IPS-18a (cell line): ENCODE results near the gene GNAQ.
"Not testable (repeated sequence)": the region's sequence is repeated elsewhere in the genome, so short reads cannot be mapped to it uniquely, and the experiment has no call there.

Experiments used
- H3K27ac ChIP-seq: one replicate; pipeline ENCODE4 v1.5.1; 2013; ENCODE audit warnings: low read length
- H3K27me3 ChIP-seq: one replicate; pipeline ENCODE4 v1.6.1; 2013; ENCODE audit warnings: mild to moderate bottlenecking, low read length; ENCODE audit not compliant: control insufficient read depth, insufficient read depth
- H3K36me3 ChIP-seq: one replicate; pipeline ENCODE4 v1.6.1; 2013; ENCODE audit warnings: low read depth, low read length; ENCODE audit not compliant: control insufficient read depth
- H3K4me1 ChIP-seq: one replicate; pipeline ENCODE4 v1.6.1; 2013; ENCODE audit warnings: low read depth, low read length; ENCODE audit not compliant: control insufficient read depth
- H3K4me3 ChIP-seq: one replicate; pipeline ENCODE4 v1.5.1; 2013; ENCODE audit warnings: low read length
- H3K9ac ChIP-seq: one replicate; pipeline ENCODE4 v1.6.1; 2013; ENCODE audit warnings: mild to moderate bottlenecking, low read length, moderate library complexity
- H3K9me3 ChIP-seq: one replicate; pipeline ENCODE4 v1.6.1; 2013; ENCODE audit warnings: low read depth, low read length; ENCODE audit not compliant: control insufficient read depth

GNAQ gene

DNA sequence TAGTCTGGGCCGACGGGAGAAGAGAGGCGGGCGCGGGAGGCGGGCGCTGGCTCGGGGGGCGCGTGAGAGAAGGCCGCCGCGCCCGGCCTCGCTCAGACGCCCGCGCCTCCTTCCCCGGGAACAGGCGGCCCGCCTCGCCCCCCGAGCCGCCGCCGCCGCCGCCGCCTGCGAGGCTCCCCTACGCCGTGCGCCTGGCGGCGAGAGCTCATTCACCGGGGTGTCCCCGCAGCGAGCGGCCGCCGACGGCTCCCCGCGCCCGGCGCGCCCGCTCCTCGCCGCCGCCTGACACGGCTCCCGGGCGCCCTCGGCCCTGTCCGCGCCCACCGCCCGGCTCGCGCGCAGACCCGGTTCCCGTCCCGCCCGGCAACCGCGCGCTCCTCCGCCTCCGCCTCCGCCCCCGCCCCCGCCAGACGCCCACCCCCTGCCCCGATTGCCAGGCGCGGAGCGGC, at the start of gene GNAQ:
TSS of gene GNAQ (minus strand) at position 368 of the 449 bp plus-strand sequence. CDS start 576 bp downstream, outside the sequence.
- peak within 1 kb of the TSS; percentile 75 for H3K27ac ChIP-seq
- H3K4me3 ChIP-seq = peak within 1 kb of the TSS; percentile 91
- peak within 1 kb of the TSS; percentile 56 for H3K9ac ChIP-seq
- peaks cover 33% of the 10 kb centered on the region for H3K4me1 ChIP-seq
- H3K36me3 ChIP-seq = no peaks in the 10 kb centered on the region
- H3K27me3 ChIP-seq = no peaks in the 10 kb centered on the region
- no peaks in the 10 kb centered on the region for H3K9me3 ChIP-seq

DNA sequence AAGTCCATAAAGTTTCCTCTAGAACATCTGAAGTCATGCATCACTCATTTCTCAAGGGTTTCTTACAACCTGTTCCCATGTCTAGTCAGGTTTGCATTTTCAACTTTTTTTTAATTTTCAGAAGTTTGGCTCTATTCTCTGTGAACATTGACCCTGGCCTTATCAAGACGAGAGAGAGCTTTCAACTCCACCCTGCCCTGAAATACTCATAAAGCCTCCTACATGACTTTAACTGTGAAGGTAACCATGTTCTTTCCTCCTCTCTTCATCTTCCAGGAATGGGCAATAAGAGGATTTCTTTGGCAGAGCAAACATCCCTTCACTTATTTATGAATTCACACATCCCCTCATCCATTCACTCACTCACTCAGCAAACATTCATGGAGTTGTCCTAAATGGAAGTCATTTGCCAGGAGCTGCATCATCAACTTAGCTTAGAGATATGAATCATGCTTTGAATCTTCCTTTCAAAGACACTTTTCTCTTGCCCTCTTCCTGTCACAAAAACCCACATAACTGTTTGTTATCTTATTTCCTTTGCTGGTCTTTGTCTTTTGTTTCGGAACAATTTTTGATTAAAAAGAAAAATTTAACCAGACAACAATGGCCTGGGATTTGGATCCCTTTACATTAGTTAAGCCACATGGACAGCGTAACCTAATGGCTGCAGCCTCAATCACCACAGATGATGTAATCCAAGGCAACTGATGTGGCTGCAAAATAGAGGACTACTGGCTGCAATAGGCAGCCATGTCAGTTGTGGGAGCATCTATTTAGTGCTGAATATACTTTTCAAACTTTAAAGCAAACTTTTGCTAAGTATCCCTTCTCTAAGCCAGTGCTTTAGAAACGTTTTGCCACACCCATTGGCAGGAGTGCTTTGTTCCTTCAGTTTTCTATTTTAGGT, 43.0 kb upstream of the GNAQ start:
- H3K4me3 ChIP-seq = no peak overlapping the region

DNA sequence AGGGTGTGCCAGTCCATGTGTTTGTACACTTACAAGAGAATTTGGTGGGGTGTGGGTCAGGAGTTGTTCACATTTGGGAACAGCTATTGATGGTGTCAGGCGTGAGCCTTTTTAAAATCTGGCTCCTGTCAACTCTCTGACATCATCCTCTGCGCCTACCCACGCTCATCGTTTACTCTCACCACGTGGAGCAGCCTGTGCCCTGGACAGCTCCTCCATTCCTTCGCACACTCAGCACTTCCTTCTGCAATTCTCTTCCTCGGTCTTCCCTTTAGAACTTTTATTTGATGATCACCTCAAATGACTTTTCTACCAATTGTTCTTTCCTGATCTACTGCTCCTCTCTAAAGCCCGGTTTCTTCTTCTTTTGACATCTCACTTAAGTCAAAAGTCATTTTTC, 42.1 kb upstream of the GNAQ start:
- H3K4me1 ChIP-seq = no peaks in the 10 kb centered on the region
- H3K9me3 ChIP-seq = no peaks in the 10 kb centered on the region
- H3K27ac ChIP-seq = no peak overlapping the region
- H3K27me3 ChIP-seq = no peaks in the 10 kb centered on the region
- no peak overlapping the region for H3K4me3 ChIP-seq
- H3K36me3 ChIP-seq = no peaks in the 10 kb centered on the region
- H3K9ac ChIP-seq = no peak overlapping the region

More for the DNA sequence above, 43.0 kb upstream of the GNAQ start:
- no peaks in the 10 kb centered on the region for H3K9me3 ChIP-seq
- H3K4me1 ChIP-seq = no peaks in the 10 kb centered on the region
- H3K27ac ChIP-seq = no peak overlapping the region
- no peak overlapping the region for H3K9ac ChIP-seq
- H3K36me3 ChIP-seq = no peaks in the 10 kb centered on the region
- H3K27me3 ChIP-seq = no peaks in the 10 kb centered on the region

DNA sequence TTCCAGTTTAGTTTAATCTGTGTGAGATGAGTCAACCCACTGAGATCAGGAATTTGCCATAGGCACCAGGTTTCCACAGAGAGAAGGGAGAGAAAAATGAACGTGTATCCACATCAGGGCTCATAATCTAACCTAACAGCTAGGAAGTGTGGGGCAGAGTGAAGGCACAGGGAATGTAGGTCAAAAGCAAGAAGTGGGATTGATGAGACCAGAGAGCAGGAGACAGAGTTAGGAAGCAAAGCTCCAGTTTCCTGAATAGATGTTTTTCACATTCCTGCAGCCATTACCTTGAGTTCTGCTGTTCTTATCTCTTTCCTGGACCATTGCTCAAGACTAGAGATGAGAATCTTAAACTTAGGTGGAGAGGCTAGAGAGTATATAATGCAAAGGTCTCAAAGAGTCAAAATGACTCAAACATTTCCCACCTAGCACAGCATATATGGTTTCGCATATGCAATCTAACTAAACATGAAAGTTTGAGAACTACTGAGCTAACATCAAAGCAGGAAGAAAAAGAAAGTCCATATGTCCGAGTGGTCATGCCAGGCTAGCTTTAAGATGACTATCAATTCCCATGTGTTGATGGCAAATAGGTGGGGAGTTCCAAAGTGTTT, 41.1 kb upstream of the GNAQ start:
- Histone ChIP-seq H3K9me3 (no peaks in the 10 kb centered on the region), H3K36me3 (no peaks in the 10 kb centered on the region), H3K9ac (no peak overlapping the region), H3K27me3 (no peaks in the 10 kb centered on the region), H3K4me1 (no peaks in the 10 kb centered on the region), H3K4me3 (no peak overlapping the region), H3K27ac (no peak overlapping the region)

DNA sequence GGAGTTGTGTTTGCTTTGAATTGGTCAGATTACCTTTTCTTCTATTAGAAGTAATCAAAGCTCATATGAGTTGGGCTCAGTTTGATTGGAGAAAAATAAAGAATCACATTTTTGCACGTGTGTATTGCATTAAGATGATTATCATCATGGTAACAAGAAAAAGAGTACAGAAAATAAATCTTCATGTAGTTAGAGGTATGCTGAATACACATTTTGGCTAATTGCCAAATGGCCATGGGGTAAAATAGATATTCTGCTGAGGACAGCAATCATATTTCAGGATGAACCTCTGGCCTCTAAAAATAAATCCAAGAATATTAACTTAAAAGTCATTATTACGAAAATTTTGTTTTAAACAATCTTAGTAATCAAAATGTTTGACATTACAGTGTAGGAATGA, 38.9 kb upstream of the GNAQ start:
- Histone ChIP-seq H3K9ac (no peak overlapping the region), H3K9me3 (peaks cover 5% of the 10 kb centered on the region), H3K36me3 (no peaks in the 10 kb centered on the region), H3K4me1 (no peaks in the 10 kb centered on the region), H3K27me3 (no peaks in the 10 kb centered on the region), H3K4me3 (no peak overlapping the region), H3K27ac (no peak overlapping the region)

DNA sequence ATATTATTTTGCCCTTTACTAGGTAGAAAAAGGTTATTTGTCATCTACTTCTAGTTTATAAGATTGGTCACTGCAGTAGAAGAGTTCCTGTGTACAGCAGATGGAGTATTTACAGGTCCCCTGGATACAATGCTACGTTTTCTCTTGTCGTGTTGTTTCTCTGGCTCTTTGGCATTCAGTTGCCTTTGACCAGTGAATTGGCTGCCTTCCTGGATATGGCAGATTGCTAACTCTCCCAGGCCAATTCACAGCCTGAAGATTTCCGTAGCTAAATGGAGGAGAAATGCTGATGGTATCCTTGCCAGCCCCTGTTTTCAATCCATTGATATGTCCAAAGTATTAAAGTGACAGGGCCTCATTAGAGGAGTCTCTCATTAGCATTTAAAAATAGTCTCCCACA, 32.5 kb upstream of the GNAQ start:
- Histone ChIP-seq H3K36me3 (no peaks in the 10 kb centered on the region), H3K4me3 (no peak overlapping the region), H3K27me3 (no peaks in the 10 kb centered on the region), H3K9me3 (peaks cover 5% of the 10 kb centered on the region), H3K4me1 (no peaks in the 10 kb centered on the region), H3K27ac (no peak overlapping the region), H3K9ac (no peak overlapping the region)

DNA sequence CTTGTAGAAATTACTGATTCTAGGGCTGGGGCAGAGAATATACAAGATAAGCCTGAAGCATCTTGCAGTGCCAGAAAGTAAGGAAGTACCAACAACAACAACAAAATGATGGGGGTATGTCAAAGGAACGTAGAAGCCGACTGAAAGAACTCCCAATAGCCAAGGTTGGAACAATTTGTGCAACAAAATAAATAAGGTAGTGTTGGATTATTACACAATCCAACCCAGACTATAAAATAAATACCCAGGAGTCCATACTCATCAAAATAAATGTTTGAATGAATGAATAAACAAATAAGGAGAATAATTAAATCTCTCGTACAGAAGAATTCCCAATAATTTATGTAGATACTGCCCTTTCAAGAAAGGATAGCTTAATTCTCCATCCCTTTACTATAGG, 31.1 kb upstream of the GNAQ start:
- no peaks in the 10 kb centered on the region for H3K4me1 ChIP-seq
- H3K4me3 ChIP-seq = no peak overlapping the region
- no peaks in the 10 kb centered on the region for H3K27me3 ChIP-seq

DNA sequence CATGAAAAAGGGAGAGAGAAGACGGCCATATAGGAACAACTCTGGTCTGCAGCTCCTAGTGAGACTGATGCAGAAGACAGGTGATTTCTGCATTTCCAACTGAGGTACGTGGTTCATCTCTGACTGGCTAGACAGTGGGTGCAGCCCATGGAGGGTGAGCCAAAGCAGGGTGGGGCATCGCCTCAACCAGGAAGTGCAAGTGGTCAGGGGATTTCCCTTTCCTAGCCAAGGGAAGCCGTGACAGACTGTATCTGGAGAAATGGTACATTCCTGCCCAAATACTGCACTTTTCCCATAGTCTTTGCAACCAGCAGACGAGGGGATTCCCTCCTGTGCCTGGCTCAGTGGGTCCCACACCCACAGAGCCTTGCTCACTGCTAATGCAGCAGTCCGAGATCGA, 22.6 kb upstream of the GNAQ start:
- H3K27ac ChIP-seq, H3K9me3 ChIP-seq, H3K9ac ChIP-seq, H3K36me3 ChIP-seq, H3K27me3 ChIP-seq, H3K4me1 ChIP-seq, H3K4me3 ChIP-seq: not testable (repeated sequence)

More for the DNA sequence above, 31.1 kb upstream of the GNAQ start:
- H3K27ac ChIP-seq = no peak overlapping the region
- H3K9ac ChIP-seq = no peak overlapping the region
- peaks cover 5% of the 10 kb centered on the region for H3K9me3 ChIP-seq
- no peaks in the 10 kb centered on the region for H3K36me3 ChIP-seq

DNA sequence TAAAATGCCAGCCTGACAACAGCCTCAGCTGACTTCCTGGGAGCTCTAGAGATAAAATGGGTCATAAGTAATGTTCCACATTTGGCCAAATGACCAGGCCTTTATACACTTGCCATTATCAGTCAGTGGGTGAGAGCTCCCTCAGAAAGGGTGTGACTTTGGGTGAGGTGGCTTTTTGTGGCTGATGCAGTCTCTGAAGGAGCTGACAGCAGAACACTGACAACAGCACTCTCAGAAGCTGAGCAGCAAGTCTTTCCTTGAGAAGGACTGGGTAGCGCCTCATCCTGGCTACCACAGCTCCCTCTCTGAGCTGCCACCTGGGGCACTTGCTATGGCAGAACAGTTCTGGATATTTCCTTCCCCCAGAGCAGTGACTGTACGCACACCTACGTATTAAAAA, 22.0 kb upstream of the GNAQ start:
- no peaks in the 10 kb centered on the region for H3K9me3 ChIP-seq
- H3K4me1 ChIP-seq = no peaks in the 10 kb centered on the region
- no peak overlapping the region for H3K27ac ChIP-seq
- H3K9ac ChIP-seq = no peak overlapping the region
- no peaks in the 10 kb centered on the region for H3K27me3 ChIP-seq
- no peaks in the 10 kb centered on the region for H3K36me3 ChIP-seq
- H3K4me3 ChIP-seq = no peak overlapping the region

DNA sequence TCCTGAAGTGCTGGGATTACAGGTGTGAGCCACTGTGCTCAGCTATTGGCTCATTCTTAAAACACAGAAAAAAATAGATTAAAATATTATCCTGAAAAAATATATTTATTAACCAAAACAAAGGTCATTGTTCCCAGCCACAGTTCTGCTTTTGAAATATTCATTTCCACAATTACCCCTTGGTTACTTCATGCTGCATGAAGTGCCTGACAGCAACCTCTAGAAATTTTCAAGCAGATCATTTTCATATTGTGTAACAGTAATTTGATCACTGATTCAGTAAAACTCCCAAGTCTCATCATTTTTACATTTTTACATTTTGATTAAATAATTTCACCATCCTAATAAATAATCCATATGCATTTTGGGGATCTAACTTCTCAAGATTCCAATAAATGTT, 18.8 kb upstream of the GNAQ start:
- Histone ChIP-seq H3K9ac (no peak overlapping the region), H3K4me3 (no peak overlapping the region), H3K36me3 (no peaks in the 10 kb centered on the region), H3K27me3 (no peaks in the 10 kb centered on the region), H3K9me3 (no peaks in the 10 kb centered on the region), H3K27ac (no peak overlapping the region), H3K4me1 (no peaks in the 10 kb centered on the region)

DNA sequence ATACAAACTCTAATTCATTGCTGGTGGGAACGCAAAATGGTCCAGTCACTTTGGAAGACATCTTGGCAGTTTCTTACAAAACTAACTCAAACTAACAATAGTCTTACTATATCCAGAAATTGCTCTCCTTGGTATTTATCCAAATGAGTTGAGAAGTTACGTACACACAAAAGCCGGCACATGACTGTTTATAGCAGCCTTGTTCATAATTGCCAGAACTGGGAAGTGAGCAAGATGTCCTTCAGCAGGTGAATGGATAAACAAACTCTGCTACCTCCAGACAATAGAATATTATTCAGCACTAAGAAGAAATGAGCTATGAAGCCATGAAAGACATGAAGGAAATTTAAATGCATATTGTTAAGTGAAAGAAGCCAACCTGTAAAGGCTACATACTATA, 17.9 kb upstream of the GNAQ start:
- no peaks in the 10 kb centered on the region for H3K36me3 ChIP-seq
- no peaks in the 10 kb centered on the region for H3K4me1 ChIP-seq
- no peak overlapping the region for H3K27ac ChIP-seq
- no peak overlapping the region for H3K4me3 ChIP-seq
- no peak overlapping the region for H3K9ac ChIP-seq
- no peaks in the 10 kb centered on the region for H3K27me3 ChIP-seq
- H3K9me3 ChIP-seq = no peaks in the 10 kb centered on the region

DNA sequence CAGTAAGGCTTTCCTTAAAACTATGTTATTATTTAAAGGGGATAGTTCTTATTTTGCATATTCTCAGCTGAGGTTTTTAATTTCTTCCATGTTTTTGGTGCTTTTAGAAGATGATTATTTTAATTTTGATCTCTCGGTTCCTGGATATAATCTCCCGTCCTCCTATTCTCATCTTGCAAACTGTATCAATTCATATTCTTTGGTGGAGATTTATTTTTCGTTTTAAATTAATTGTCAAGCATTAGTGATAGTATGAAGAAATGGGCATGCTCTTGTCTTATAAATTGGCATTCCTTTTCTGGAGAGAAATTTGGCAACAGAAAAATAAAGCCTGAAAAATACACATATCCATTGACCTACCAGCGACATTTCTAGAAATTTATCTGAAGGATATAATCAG, 15.5 kb upstream of the GNAQ start:
- Histone ChIP-seq H3K9ac (no peak overlapping the region), H3K4me1 (peaks cover 3% of the 10 kb centered on the region), H3K27ac (no peak overlapping the region), H3K4me3 (no peak overlapping the region), H3K36me3 (no peaks in the 10 kb centered on the region), H3K27me3 (no peaks in the 10 kb centered on the region), H3K9me3 (no peaks in the 10 kb centered on the region)
